GM19452 (cell line): ENCODE measurements around the gene MAP1S.

Experiments
- ATAC-seq: cut with Tn5 transposase; IDR thresholded peaks from one replicate; pipeline ENCODE4 v1.9.1; 2021; ENCODE audit not compliant: unreplicated experiment

MAP1S gene

GRCh38 chr19:17687857-17688784, 31.2 kb upstream of the MAP1S start, which contains the start of gene UNC13A:
Gene UNC13A (minus strand): TSS chr19:17688354. CDS start chr19:17688199, 155 bp downstream.
- ATAC-seq = no peak

GRCh38 chr19:17688853-17689595, 30.3 kb upstream of the MAP1S start:
- ATAC-seq = no peak

DNA sequence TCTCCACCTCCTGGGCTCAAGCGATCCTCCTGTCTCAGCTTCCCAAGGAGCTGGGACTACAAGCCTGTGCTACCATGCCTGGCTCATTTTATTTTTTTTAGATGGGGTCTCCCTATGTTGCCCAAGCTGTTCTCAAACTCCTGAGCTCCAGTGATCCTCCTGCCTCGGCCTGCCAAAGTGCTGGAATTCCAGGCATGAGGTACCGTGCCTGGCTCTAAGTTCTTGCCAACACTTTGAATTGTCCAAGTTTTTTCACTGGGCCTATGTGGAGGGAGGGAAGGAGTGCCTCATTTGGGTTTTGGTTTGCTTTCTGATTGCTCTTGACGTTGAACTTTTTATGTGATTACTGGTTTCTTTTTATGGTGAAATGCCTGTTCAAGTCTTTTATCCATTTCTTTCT, 26.7 kb upstream of the MAP1S start:
- ATAC-seq = no peak

GRCh38 chr19:17695198-17695597, 24.1 kb upstream of the MAP1S start:
- ATAC-seq = no peak

- no peak for ATAC-seq
Observed at GRCh38 chr19:17703824-17704463, 15.3 kb upstream of the MAP1S start.

- no peak for ATAC-seq
Observed at GRCh38 chr19:17706750-17707181, 12.5 kb upstream of the MAP1S start.

GRCh38 chr19:17711851-17712250, 7.4 kb upstream of the MAP1S start:
- ATAC-seq = no peak

- no peak for ATAC-seq
Observed at GRCh38 chr19:17716309-17716929, 2.9 kb upstream of the MAP1S start.

DNA sequence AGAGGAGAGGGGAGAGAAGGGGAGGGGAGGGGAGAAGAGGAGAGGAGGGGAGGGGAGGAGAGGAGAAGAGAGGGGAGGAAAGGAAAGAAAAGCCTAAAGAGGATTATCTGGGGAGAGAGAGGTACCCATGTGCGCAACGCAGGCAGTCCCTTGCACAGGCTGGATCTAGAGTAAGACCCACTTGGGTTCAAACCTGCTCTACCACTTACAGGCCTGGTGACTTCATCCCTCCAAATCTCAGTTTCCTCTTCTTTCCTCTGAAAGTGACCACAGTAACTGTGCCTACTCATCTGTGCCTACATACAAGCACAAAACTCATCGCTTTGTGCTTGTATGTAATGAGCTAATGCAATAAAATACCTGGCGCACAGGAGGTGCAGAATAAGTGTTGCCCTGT, 732 bp upstream of the MAP1S start:
- ATAC-seq = no peak

GRCh38 chr19:17719730-17720400, 585 bp downstream of the MAP1S start:
- ATAC-seq = no peak

- no peak for ATAC-seq
Observed at GRCh38 chr19:17720440-17720839, 1.2 kb downstream of the MAP1S start.

GRCh38 chr19:17721111-17721628, 1.9 kb downstream of the MAP1S start:
- ATAC-seq = no peak

- no peak for ATAC-seq
Observed at GRCh38 chr19:17721821-17722220, 2.5 kb downstream of the MAP1S start.

DNA sequence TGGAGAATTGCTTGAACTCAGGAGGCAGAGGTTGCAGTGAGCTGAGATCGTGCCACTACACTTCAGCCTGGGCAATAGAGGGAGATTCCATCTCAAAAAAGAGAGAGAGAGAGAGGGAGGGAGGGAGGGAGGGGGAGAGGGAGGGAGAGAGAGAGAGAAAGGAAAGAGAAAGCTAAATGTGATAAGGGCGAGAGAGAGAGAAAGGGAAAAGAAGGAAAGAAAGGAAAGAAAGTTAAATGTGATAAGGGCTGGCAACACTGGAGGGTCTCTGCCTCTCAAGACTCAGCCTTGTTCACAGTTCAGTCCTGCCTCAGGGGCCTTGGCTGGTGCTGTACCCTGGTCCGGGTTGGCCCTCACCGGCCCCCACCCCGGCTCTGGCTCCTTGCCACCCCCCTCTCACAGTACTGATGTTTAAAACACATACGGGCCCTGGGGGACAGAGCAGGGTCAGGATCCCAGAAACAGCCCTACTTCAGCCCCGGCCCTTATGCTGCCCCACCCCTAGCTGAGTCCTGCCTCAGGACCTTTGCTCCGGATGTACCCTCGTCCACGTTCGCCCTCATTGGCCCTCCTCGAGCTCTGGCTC, 3.5 kb downstream of the MAP1S start:
- no peak for ATAC-seq

GRCh38 chr19:17724655-17725054, 5.4 kb downstream of the MAP1S start:
- no peak for ATAC-seq

DNA sequence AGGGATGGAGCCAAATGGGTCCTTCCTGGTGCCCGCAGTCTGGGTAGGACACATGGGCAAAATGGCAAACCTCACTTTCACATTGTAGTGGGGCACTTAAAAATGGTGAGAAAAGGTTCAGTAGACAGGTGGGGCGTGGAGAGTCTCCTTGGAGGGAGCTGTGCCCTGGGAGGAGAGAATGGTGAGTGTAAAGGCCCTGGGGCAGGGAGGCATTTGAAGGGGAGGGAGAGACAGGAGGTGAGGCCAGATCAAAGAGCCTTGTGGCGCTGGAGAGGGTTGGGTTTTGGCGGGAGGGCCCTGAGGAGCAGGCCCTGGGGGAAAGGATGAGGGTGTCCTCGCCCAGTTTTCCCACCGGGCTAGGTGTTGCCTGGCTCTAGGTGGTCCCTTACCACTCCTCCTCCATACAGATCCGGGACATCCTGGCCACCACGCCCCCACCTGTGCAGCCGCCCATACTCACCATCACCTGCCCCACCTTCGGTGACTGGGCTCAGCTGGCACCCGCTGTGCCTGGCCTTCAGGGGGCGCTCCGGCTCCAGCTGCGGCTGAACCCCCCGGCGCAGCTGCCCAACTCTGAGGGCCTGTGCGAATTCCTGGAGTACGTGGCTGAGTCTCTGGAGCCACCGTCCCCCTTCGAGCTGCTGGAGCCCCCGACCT, 6.3 kb downstream of the MAP1S start:
- no peak for ATAC-seq

- no peak for ATAC-seq
Observed at GRCh38 chr19:17726136-17726741, 7.0 kb downstream of the MAP1S start.

GRCh38 chr19:17726964-17727773, 7.9 kb downstream of the MAP1S start:
- ATAC-seq = no peak
